ENCODE data around the gene STX12. TPM values are rescaled to one million over a fixed set of nuclear protein-coding genes. Genes with fewer than 3 reads are reported as not detected.
"Not testable (repeated sequence)": the region's sequence is repeated elsewhere in the genome, so short reads cannot be mapped to it uniquely, and the experiment has no call there.

The STX12 gene
- total and polyA plus RNA-seq, 5 donors from 2014 or later: 10.2 to 26.8 (median 12.8) TPM

DNA sequence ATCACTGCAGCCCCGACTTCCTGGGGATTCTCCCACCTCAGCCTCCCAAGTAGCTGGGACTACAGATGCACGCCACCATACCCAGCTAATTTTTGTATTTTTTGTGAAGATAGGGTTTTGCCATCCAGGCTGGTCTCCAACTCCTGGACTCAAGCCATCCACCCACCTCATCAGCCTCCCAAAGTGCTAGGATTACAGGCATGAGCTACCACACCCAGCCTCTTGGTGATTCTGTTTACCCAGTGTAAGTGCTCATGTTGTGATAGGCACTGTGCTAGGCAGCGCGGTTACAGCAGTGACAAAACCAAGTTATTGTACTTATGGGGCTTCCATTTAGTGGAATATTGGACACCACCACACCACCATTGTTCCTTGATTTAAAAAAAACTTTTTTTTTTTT, 9.7 kb upstream of the STX12 start:
- Histone ChIP-seq H3K36me3 (ENCODE audit: control insufficient read depth, insufficient read depth, low read length) (peaks cover 29% of the 10 kb centered on the region), H3K27ac (ENCODE audit: insufficient read depth, low read length, poor library complexity, severe bottlenecking) (no peak overlapping the region), H3K9me3 (ENCODE audit: control insufficient read depth in 2 of 2, low read length in 2 of 2) (no peaks in the 10 kb centered on the region), H3K4me1 (ENCODE audit: control insufficient read depth, insufficient read depth, low read length, poor library complexity, severe bottlenecking) (no peaks in the 10 kb centered on the region), H3K27me3 (ENCODE audit: control insufficient read depth, insufficient read depth, low read length) (no peaks in the 10 kb centered on the region), H3K4me3 (ENCODE audit: low read depth, low read length) (no peak overlapping the region)
- no peak for DNase-seq
- no peak for ATAC-seq (ENCODE audit: low read depth in 2 of 2)
- H3K4me3 Mint-ChIP-seq: no peak overlapping the region
- H3K4me1 Mint-ChIP-seq: no peaks in the 10 kb centered on the region
- H3K9me3 Mint-ChIP-seq: no peaks in the 10 kb centered on the region
- peak overlapping the region in 1 of 3 donors; percentile 38 for H3K27ac Mint-ChIP-seq
- no peaks in the 10 kb centered on the region for H3K27me3 Mint-ChIP-seq
- H3K36me3 Mint-ChIP-seq: peaks cover 10% of the 10 kb centered on the region

DNA sequence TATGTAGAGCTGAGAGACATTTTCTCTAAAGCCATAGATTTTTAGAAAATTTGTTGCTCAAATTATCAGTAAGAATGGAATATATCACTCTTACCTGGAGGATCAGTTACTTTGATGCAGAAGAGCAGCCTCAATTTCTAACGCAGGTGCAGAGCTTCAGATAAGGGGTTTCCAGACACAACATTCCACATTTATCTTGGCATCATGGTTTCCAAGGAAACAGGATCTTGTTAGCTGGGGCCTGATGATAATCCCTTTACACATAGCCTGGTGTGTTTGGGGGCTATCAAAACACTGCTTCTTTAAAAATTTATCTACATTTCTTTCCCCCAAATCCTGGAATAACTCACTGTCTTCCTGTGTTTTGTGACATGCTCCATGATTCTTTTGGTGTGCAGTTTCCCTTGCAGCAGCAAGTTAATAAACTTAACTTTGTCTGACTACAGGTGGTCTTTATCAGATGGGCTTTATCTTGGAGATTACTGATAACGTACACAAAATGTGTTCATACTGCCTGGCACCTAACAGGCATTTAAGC, 2.7 kb upstream of the STX12 start:
- H3K36me3 ChIP-seq (ENCODE audit: control insufficient read depth, insufficient read depth, low read length): no peaks in the 10 kb centered on the region
- H3K27ac ChIP-seq (ENCODE audit: insufficient read depth, low read length, poor library complexity, severe bottlenecking): no peak overlapping the region
- no peak overlapping the region for H3K4me3 ChIP-seq (ENCODE audit: low read depth, low read length)
- Mint-ChIP-seq H3K27me3 (no peaks in the 10 kb centered on the region), H3K4me1 (peaks cover 6 to 23% (median 14%) of the 10 kb centered on the region in 4 donors), H3K4me3 (peak overlapping the region in 2 of 4 donors; percentile 62 to 75), H3K9me3 (no peaks in the 10 kb centered on the region), H3K36me3 (no peaks in the 10 kb centered on the region), H3K27ac (peak overlapping the region in 1 of 3 donors; percentile 26)
- peaks cover 24% of the 10 kb centered on the region for H3K4me1 ChIP-seq (ENCODE audit: control insufficient read depth, insufficient read depth, low read length, poor library complexity, severe bottlenecking)
- H3K27me3 ChIP-seq (ENCODE audit: control insufficient read depth, insufficient read depth, low read length): no peaks in the 10 kb centered on the region
- H3K9me3 ChIP-seq (ENCODE audit: control insufficient read depth in 2 of 2, low read length in 2 of 2): no peaks in the 10 kb centered on the region
- ATAC-seq (ENCODE audit: low read depth in 2 of 2) (no peak), DNase-seq (no peak)

DNA sequence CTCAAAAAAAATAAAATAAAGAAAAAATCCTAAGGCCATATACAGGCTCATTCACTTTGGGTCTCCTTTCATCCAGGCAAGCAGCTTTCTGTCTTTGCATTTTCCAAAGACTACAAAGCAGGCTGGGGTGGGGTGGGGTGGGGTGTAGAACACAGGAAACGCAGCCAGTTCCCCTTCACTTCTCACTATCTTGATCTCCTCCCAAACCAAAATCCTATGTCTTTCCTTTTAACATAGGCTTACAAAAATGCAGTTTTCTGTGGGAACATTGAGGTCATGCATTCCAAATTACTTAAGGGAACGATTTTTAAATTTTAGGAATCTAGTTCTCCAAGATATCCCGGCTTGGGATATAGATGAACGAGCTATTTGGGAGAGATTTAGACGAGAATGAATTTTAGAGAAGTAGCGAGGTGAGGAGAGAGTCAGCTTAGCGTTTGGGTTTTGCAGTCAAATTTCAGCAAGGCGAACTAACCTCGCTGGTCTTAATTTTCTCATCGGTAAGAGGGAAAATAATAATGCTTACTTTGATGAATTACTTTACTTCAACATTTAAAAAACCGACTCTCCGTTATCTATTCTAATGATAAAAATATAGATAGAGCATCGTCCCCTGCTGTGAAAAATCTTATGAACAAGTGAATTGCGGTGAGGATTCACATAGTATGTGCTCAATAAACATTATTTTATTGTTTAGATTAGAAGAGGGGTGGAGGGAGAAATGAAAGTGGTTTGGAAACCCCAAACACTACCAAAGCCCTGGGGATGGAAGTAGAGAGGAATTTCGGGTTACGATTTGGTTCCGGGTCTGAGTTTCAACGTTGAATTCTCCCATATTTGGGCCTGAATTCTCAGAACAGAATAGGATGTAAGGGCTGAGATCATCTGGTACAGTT, 735 bp upstream of the STX12 start:
- Histone ChIP-seq H3K36me3 (ENCODE audit: control insufficient read depth, insufficient read depth, low read length) (no peaks in the 10 kb centered on the region), H3K9me3 (ENCODE audit: control insufficient read depth in 2 of 2, low read length in 2 of 2) (no peaks in the 10 kb centered on the region), H3K27me3 (ENCODE audit: control insufficient read depth, insufficient read depth, low read length) (no peaks in the 10 kb centered on the region), H3K27ac (ENCODE audit: insufficient read depth, low read length, poor library complexity, severe bottlenecking) (peak overlapping the region; percentile 94), H3K4me1 (ENCODE audit: control insufficient read depth, insufficient read depth, low read length, poor library complexity, severe bottlenecking) (peaks cover 24% of the 10 kb centered on the region), H3K4me3 (ENCODE audit: low read depth, low read length) (peak overlapping the region; percentile 97)
- Mint-ChIP-seq H3K4me3 (peak overlapping the region; percentile 88 to 97 (median 94)), H3K27ac (peak overlapping the region; percentile 96 to 98 (median 98)), H3K27me3 (no peaks in the 10 kb centered on the region), H3K4me1 (peaks cover 12 to 38% (median 26%) of the 10 kb centered on the region in 4 donors), H3K9me3 (no peaks in the 10 kb centered on the region), H3K36me3 (no peaks in the 10 kb centered on the region)
- ATAC-seq (ENCODE audit: low read depth in 2 of 2) (no peak), DNase-seq (peak in 1 of 3 donors; percentile 30)

DNA sequence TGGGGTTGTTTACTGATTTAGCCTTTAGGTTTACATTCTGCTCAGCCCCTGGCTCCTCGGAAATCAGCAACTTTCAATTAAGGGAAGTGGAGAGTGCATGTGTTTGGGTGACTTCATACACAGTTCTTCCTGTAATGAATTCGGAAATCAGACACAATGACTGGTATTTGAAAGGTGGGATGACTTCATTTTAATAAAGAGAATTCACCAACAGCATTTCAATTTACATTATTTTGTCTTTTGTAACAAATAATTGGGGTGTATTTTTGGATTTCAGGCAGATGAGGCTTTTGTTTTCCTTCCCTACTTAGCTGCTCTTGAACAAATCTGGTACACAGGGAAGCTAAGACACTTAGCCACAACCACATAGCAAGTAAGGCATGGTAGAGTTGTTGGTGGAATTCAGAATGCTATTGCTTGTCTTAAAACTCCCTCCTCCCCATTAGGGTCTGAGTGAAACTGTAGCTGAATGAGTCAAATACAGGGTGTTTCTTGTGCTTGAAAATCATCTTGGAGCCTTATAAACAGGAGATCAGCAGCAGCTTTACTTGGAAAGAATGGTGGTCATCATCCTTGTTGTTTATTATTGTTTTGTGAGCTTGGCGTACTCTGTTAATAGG, 917 bp downstream of the STX12 start:
- H3K4me3 ChIP-seq (ENCODE audit: low read depth, low read length): peak overlapping the region; percentile 97
- Mint-ChIP-seq H3K4me3 (peak overlapping the region; percentile 88 to 96 (median 93)), H3K4me1 (peaks cover 12 to 48% (median 29%) of the 10 kb centered on the region in 4 donors), H3K9me3 (no peaks in the 10 kb centered on the region), H3K27me3 (no peaks in the 10 kb centered on the region), H3K27ac (peak overlapping the region; percentile 92 to 98 (median 95)), H3K36me3 (no peaks in the 10 kb centered on the region)
- DNase-seq (peak in 2 of 3 donors; percentile 29 to 47), ATAC-seq (ENCODE audit: low read depth in 2 of 2) (no peak)
- H3K27me3 ChIP-seq (ENCODE audit: control insufficient read depth, insufficient read depth, low read length): no peaks in the 10 kb centered on the region
- H3K4me1 ChIP-seq (ENCODE audit: control insufficient read depth, insufficient read depth, low read length, poor library complexity, severe bottlenecking): peaks cover 24% of the 10 kb centered on the region
- H3K27ac ChIP-seq (ENCODE audit: insufficient read depth, low read length, poor library complexity, severe bottlenecking): peak overlapping the region; percentile 94
- H3K9me3 ChIP-seq (ENCODE audit: control insufficient read depth in 2 of 2, low read length in 2 of 2): no peaks in the 10 kb centered on the region
- H3K36me3 ChIP-seq (ENCODE audit: control insufficient read depth, insufficient read depth, low read length): no peaks in the 10 kb centered on the region

DNA sequence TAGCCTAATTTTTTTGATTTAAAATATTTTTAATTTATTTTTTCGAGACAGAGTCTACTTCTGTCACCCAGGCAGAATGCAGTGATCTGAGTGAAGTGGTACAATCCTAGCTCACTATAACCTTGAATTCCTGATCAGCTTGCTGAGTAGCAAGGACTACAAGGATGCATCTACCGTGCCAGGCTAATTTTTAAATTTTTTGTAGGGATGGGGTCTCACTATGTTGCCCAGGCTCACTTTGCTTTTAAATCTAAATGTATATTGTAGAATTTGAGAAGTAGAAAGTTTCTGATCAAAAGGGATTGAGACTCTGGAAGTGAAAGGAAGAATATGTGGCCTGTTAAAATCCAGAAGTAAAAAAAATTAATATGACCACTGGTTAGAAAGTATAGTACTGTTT, 1.6 kb downstream of the STX12 start:
- Histone ChIP-seq H3K4me3 (ENCODE audit: low read depth, low read length) (peak overlapping the region; percentile 97), H3K27me3 (ENCODE audit: control insufficient read depth, insufficient read depth, low read length) (no peaks in the 10 kb centered on the region), H3K9me3 (ENCODE audit: control insufficient read depth in 2 of 2, low read length in 2 of 2) (no peaks in the 10 kb centered on the region), H3K36me3 (ENCODE audit: control insufficient read depth, insufficient read depth, low read length) (no peaks in the 10 kb centered on the region), H3K4me1 (ENCODE audit: control insufficient read depth, insufficient read depth, low read length, poor library complexity, severe bottlenecking) (peaks cover 24% of the 10 kb centered on the region), H3K27ac (ENCODE audit: insufficient read depth, low read length, poor library complexity, severe bottlenecking) (peak overlapping the region; percentile 94)
- Mint-ChIP-seq H3K27me3 (no peaks in the 10 kb centered on the region), H3K4me1 (peaks cover 12 to 50% (median 30%) of the 10 kb centered on the region in 4 donors), H3K9me3 (no peaks in the 10 kb centered on the region), H3K4me3 (peak overlapping the region in 1 of 4 donors; percentile 39), H3K27ac (peak overlapping the region in 1 of 3 donors; percentile 98), H3K36me3 (no peaks in the 10 kb centered on the region)
- no peak for ATAC-seq (ENCODE audit: low read depth in 2 of 2)
- DNase-seq: no peak

DNA sequence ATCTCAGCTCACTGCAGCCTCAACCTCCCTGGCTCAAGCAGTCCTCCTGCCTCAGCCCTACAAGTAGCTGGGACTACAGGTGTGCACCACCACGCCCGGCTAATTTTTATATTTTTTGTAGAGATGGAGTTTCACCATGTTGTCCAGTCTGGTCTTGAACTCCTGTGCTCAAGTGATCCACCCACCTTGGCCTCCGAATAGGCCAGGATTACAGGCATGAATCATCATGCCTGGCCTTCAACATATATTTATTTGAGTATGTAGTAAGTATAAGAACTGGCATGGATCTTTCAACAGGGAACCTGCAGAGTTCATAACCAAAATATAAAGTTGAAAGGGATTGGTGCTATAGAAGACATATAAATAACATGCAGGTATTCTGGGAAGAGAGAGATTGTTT, 2.3 kb downstream of the STX12 start:
- H3K36me3 Mint-ChIP-seq; ATAC-seq (ENCODE audit: low read depth in 2 of 2); DNase-seq; H3K27ac ChIP-seq (ENCODE audit: insufficient read depth, low read length, poor library complexity, severe bottlenecking); H3K4me3 ChIP-seq (ENCODE audit: low read depth, low read length); H3K9me3 ChIP-seq (ENCODE audit: control insufficient read depth in 2 of 2, low read length in 2 of 2); H3K27me3 ChIP-seq (ENCODE audit: control insufficient read depth, insufficient read depth, low read length); H3K9me3 Mint-ChIP-seq; H3K27me3 Mint-ChIP-seq; H3K36me3 ChIP-seq (ENCODE audit: control insufficient read depth, insufficient read depth, low read length): not testable (repeated sequence)
- peaks cover 24% of the 10 kb centered on the region for H3K4me1 ChIP-seq (ENCODE audit: control insufficient read depth, insufficient read depth, low read length, poor library complexity, severe bottlenecking)
- Mint-ChIP-seq H3K4me1 (peaks cover 12 to 51% (median 30%) of the 10 kb centered on the region in 4 donors), H3K27ac (peak overlapping the region; percentile 22 to 74 (median 51)), H3K4me3 (peak overlapping the region in 2 of 4 donors; percentile 2 to 3)

DNA sequence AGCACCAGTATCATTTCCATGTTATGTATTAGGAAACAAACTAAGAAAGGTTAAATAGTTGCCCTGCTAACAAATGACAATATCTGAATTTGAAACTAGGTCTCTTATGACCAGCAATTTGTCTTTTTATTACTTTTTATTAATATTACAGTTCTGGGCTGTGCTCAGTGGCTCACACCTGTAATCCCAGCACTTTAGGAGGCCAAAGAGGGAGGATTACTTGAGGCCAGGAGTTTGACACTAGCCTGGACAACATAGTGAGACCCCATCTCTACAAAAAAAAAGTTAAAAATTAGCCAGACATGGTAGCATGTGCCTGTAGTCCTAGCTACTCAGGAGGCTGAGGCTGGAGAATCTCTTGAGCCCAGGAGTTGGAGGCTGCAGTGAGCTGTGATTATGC, 3.3 kb downstream of the STX12 start:
- H3K4me3 Mint-ChIP-seq; H3K36me3 ChIP-seq (ENCODE audit: control insufficient read depth, insufficient read depth, low read length); H3K9me3 Mint-ChIP-seq; H3K27me3 ChIP-seq (ENCODE audit: control insufficient read depth, insufficient read depth, low read length); H3K27me3 Mint-ChIP-seq; H3K36me3 Mint-ChIP-seq; ATAC-seq (ENCODE audit: low read depth in 2 of 2); DNase-seq; H3K4me3 ChIP-seq (ENCODE audit: low read depth, low read length); H3K9me3 ChIP-seq (ENCODE audit: control insufficient read depth in 2 of 2, low read length in 2 of 2); H3K27ac ChIP-seq (ENCODE audit: insufficient read depth, low read length, poor library complexity, severe bottlenecking): not testable (repeated sequence)
- H3K4me1 ChIP-seq (ENCODE audit: control insufficient read depth, insufficient read depth, low read length, poor library complexity, severe bottlenecking): peaks cover 24% of the 10 kb centered on the region
- Mint-ChIP-seq H3K4me1 (peaks cover 12 to 51% (median 30%) of the 10 kb centered on the region in 4 donors), H3K27ac (peak overlapping the region in 1 of 3 donors; percentile 74)

Data from CD4-positive, CD25-positive, alpha-beta regulatory T cell (primary cell).